Pancreas (tissue), 10 donors: Measurements from ENCODE around the gene FTCDNL1. TPM values are rescaled to one million over a fixed set of nuclear protein-coding genes. Genes with fewer than 3 reads are reported as not detected.

Source experiments
- ATAC-seq, 4 donors: fragments of 200-7000 bp; cut with Tn5 transposase; one replicate each; pipeline versions ENCODE4 v1.8.0 to v1.9.1; 2020; ENCODE audit warnings: mild to moderate bottlenecking in 4 of 4, moderate library complexity in 4 of 4
- DNase-seq, 6 donors: peaks; one replicate each; pipeline ENCODE4 v3.0.0-alpha.2; 2020
- FAIRE-seq: peaks from 2 replicates; lab custom pipeline; 2012; peaks lifted over from hg19 to GRCh38; lab: Jason Lieb, UNC
- H3K27ac ChIP-seq, 4 donors: fragments of 200-600 bp; sonication (generic); 1 replicate in 3 of 4; 2 replicates in 1 of 4; pipeline versions ENCODE4 v1.5.0 to v1.8.0; 2020
- H3K27me3 ChIP-seq, 4 donors: fragments of 200-600 bp; one replicate each; pipeline ENCODE4 v1.8.0; 2021
- H3K36me3 ChIP-seq, 3 donors: fragments of 200-600 bp; sonication (generic) in 1 of 3; one replicate each; pipeline versions ENCODE4 v1.5.0 to v1.8.0; 2020 to 2021
- H3K4me1 ChIP-seq, 3 donors: fragments of 200-600 bp; one replicate each; pipeline ENCODE4 v1.8.0; 2021
- H3K4me3 ChIP-seq, 4 donors: fragments of 200-600 bp; sonication (generic) in 2 of 4; one replicate each; pipeline versions ENCODE4 v1.5.0 to v1.8.0; 2020 to 2021
- H3K9me3 ChIP-seq, 4 donors: fragments of 200-600 bp; one replicate each; pipeline ENCODE4 v1.8.0; 2021
- CTCF ChIP-seq, 4 donors: fragments of 200-600 bp; sonication (generic) in 3 of 4; IDR thresholded peaks; one replicate each; pipeline versions ENCODE4 v1.5.0 to v1.8.0; 2021; ENCODE audit warnings: antibody characterized with exemption in 4 of 4
- WGBS, 2 donors: extraction: QIAGEN DNeasy Blood & Tissue Kit; methylation state at CpG; one replicate each; pipeline ENCODE4 v1.1.7; 2013; 5-methylcytosine and 5-hydroxymethylcytosine counted together
- intact Hi-C, 3 donors: fragments of 100-400 bp; cut with DNase I; formaldehyde crosslinking; loops; one replicate each; pipeline versions ENCODE4 v1.11.1 to v1.14.2; 2022
- polyA plus RNA-seq, 2 donors: library from polyadenylated mRNA; stranded (reverse); fragments of 200-250 nt; gene quantifications; one replicate each; pipeline ENCODE4 v1.2.3, GENCODE V29; 2013
- total RNA-seq, 6 donors: library from RNA; stranded (reverse); fragmentation: NEBNext Ultra II Directional in 4 of 6; extraction: Animal tissue kit (Norgen Biotek cat#: 25700) in 4 of 6; gene quantifications; one replicate each; pipeline versions ENCODE4 v1.2.1 to v1.2.4, GENCODE V29; 2021 to 2023
- donor health status: healthy with polysubstance abuse.
- donor health status: DM: no; HTN: no; CAD: no; lungs with moderate emphysema.
- donor health status: DM: no; HTN: no; CAD: no.
- donor health status: control.
- donor health status: control.
- donor health status: Bipolar disorder and iron deficiency.
- donor health status: DM: yes; HTN: yes; CAD: no.
- donor health status: DM: no; HTN: no; CAD: no.
- donor health status: DM: no; HTN: no; CAD: no.
- donor health status: DM: yes; HTN: yes; CAD: no.

FTCDNL1 gene
- total and polyA plus RNA-seq, 8 donors, result 0.53 to 3.2 (median 1.4) TPM

DNA sequence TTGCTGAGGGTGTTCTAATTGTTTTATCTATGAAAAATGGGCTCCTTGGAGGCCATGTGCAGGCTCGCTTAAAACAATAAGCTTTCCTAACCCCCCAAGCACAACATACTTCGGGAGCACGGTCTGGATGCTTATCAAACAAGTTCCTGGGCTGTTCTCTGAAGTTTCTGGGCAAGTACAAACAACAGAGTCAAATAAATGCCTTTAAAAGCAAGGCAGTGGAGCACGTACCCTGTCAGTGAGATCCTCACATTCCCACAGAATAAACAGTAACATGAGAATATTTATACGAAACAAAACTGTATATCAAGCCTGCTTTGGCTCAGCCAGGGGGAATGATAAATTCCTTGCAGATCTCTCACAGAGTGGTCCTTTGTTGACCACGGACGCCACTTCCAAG, 44.8 kb downstream of the FTCDNL1 start:
- no peaks in the 10 kb centered on the region for H3K4me1 ChIP-seq
- H3K27ac ChIP-seq, result no peak overlapping the region
- H3K36me3 ChIP-seq, result no peaks in the 10 kb centered on the region
- no peaks in the 10 kb centered on the region for H3K9me3 ChIP-seq
- WGBS, 2 donors, result 55 to 66% methylated on average over 7 of the region's 7 CpGs
- intact Hi-C loops, result no loop called here
- FAIRE-seq (no peak), ATAC-seq (no peak), DNase-seq (no peak)
- no peaks in the 10 kb centered on the region for H3K27me3 ChIP-seq
- H3K4me3 ChIP-seq, result no peak overlapping the region
- no peak for TF ChIP-seq CTCF (IDR thresholded peaks at IDR 0.05)

- no peak for FAIRE-seq
- H3K27me3 ChIP-seq, result no peaks in the 10 kb centered on the region
- no peak for TF ChIP-seq CTCF (IDR thresholded peaks at IDR 0.05)
- no peaks in the 10 kb centered on the region for H3K36me3 ChIP-seq
- no peak for ATAC-seq
- intact Hi-C loops, result no loop called here
- H3K9me3 ChIP-seq, result no peaks in the 10 kb centered on the region
- H3K27ac ChIP-seq, result no peak overlapping the region
- DNase-seq, result no peak
- H3K4me3 ChIP-seq, result no peak overlapping the region
- WGBS, 2 donors, result 59 to 86% methylated on average over 1 of the region's 1 CpG
- H3K4me1 ChIP-seq, result no peaks in the 10 kb centered on the region
Observed at GRCh38 chr2:199804831-199805230, 46.2 kb downstream of the FTCDNL1 start.

GRCh38 chr2:199798831-199799580, 52.0 kb downstream of the FTCDNL1 start:
- FAIRE-seq (no peak), ATAC-seq (peak; percentile 29 to 76 (median 64)), DNase-seq (peak in 3 of 6 donors; percentile 21 to 34 (median 31))
- H3K9me3 ChIP-seq, result no peaks in the 10 kb centered on the region
- no peak overlapping the region for H3K27ac ChIP-seq
- H3K4me3 ChIP-seq, result no peak overlapping the region
- no peaks in the 10 kb centered on the region for H3K27me3 ChIP-seq
- no peaks in the 10 kb centered on the region for H3K36me3 ChIP-seq
- no peaks in the 10 kb centered on the region for H3K4me1 ChIP-seq
- intact Hi-C loops, result no loop called here
- 56 to 57% methylated on average over 10 of the region's 10 CpGs for WGBS, 2 donors
- TF ChIP-seq CTCF (IDR thresholded peaks at IDR 0.05), result no peak

- no peak overlapping the region for H3K4me3 ChIP-seq
- H3K36me3 ChIP-seq, result no peaks in the 10 kb centered on the region
- ATAC-seq (no peak), FAIRE-seq (no peak), DNase-seq (no peak)
- 40 to 43% methylated on average over 4 of the region's 4 CpGs for WGBS, 2 donors
- TF ChIP-seq CTCF (IDR thresholded peaks at IDR 0.05), result no peak
- H3K9me3 ChIP-seq, result no peaks in the 10 kb centered on the region
- no peak overlapping the region for H3K27ac ChIP-seq
- H3K27me3 ChIP-seq, result no peaks in the 10 kb centered on the region
- H3K4me1 ChIP-seq, result no peaks in the 10 kb centered on the region
- intact Hi-C loops, result no loop called here
Observed at GRCh38 chr2:199797431-199798403, 53.3 kb downstream of the FTCDNL1 start.
